NCI-H1417 (cell line): ENCODE results near the gene MEPE.

Source experiments
- DNase-seq, 3 experiments: peaks; one replicate each; lab custom pipeline; 2025; lab: John Stamatoyannopoulos, UW

Gene MEPE

GRCh38 chr4:87840149-87840548 is 7.4 kb downstream of the MEPE start:
- DNase-seq = no peak

DNA sequence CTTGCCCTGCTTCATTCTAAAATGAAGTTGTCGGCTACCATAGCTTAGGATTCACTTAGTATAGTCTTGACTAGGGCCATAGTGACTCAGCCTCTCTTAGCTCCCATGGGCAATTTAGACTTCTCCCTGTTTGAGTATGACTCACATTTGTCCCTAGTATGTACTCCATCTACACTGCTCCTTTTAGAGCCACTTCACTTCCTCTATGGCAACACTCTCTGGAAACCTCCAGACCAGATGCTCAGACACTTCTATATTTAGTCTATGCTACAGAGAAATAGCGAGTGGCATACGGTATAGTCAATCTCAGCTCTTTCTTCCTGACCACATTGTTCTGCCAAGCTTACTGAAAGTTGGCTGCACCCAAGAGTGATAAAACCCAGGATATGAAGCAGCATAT is 11.2 kb downstream of the MEPE start:
- peak in 1 of 3 experiments; percentile 24 for DNase-seq

DNA sequence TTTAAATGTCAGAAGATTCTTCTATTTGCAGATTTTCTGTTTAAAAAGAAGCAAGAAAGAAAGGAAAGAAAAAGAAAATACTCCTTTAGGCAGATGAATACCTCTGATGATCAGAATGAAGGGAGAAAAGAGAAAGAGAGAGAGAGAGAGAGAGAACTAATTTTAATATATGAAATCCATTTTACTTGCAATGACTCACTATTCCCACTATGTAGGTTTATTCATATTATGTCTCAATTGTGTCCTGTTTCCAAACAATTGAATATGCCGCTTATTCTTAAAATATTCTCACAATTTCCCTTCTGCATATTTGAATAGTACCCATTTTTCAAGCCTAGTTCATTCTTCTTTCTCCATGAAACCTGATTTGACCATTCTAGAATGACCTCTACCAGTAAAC is 11.7 kb downstream of the MEPE start:
- no peak for DNase-seq

GRCh38 chr4:87846226-87846625 is 13.5 kb downstream of the MEPE start:
- no peak for DNase-seq

DNA sequence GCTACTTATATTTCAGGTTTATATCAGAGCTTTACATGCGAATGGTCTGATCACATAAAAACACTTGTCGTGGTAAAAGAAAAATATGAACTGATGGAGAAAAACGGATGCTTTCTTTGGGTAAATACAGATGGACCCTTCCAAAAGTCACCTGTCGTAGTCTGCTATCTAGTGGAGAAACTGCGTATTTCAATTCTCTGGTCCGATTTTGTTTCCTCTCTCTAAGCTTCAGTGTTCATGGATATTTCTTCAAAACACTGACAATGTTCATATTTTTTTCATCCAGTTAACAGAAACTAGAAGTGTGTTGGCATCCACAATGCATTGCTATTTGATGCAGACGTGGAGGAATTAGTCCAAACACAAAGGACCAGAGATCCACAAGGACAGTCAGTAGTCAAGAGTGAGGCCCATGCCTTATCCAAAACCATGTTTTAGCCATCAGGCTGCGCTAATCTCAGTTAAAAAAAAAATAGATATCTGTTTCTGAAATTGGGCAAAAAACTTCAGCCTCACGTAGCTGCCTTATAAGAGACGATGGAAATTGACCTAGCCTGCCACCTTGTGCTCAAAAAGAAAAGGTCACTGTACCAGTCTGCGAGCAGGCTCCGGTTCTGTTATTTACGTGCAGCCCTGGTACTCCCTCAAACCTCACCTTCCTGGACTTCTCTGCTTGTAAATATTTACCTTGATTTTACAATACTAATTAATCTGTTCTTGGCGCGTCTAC is 16.0 kb downstream of the MEPE start:
- peak; percentile 39 to 79 (median 54) for DNase-seq

DNA sequence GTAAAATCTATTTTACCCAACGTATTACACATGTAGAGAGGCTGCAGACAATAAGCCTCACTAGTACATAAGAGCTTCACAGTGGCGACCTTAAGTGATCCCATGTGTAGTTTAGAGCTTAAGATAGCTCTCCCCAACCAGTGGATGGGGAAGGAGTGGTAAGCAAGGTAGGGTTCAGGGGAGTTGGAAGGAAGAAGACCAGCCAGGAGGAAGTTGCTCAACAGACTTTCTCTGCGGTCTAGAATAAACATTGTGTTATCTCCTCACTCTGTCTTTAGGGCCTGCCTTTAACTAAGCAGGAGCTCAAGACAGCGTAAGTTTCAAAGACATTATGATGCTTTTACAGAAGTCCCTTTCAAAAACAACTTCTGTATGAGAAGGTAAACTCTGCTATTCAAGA is 16.8 kb downstream of the MEPE start:
- DNase-seq = peak in 1 of 3 experiments; percentile 18

DNA sequence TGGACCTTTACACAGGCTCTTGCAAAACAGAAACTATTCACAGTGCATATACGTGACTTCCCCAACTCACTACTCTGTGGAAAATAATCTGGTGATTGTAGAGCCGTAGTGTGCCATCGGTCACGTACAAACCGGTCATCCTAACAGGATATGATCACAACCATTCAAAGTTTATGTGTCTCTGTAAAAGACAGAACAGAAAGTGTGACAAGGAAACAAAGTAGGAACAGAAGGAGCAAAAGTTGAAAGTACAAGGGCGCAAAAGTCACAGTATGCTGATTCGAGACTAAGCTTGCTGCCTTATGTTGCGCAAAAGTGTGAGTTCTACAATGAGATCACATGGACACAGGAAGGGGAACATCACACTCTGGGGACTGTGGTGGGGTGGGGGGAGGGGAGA is 18.6 kb downstream of the MEPE start:
- no peak for DNase-seq

GRCh38 chr4:87851953-87852352 is 19.2 kb downstream of the MEPE start:
- DNase-seq = no peak

DNA sequence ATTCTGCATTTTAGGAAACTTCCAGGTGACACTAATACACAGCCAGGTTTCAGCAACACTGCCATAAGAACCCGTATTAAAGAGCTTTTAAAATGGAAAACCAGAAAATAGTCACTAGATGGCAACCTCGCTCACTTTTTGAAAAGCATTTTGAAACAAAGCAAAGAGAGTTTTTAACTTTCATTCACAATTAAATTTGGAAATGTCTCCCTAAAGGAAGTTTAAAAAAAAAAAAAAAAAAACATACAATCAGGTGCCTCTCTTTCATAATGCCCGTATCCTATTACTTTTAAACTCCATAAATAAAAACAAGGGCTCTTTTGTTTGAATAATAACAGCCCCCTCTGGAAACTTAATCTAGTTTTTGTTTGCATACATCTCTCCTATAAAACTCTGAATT is 20.3 kb downstream of the MEPE start:
- DNase-seq = peak; percentile 25 to 72 (median 53)

DNA sequence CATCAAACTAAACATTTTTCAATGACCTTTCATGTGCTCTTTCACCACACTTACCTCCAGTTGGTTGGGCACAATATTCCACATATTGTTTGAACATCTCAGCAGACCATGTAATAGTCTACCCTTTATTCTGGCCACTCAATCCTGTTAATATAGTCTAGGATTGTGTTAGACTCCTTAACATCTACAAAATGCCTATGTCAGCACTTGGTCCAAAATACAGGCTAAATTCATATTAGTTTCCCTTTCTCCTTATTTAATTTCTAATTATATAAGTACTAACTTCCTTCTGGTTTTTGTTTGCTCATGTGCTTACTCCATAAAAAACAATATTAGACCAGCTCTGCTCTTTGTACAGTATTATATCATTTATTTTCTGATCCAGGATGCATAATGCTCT is 21.1 kb downstream of the MEPE start:
- DNase-seq = no peak

DNA sequence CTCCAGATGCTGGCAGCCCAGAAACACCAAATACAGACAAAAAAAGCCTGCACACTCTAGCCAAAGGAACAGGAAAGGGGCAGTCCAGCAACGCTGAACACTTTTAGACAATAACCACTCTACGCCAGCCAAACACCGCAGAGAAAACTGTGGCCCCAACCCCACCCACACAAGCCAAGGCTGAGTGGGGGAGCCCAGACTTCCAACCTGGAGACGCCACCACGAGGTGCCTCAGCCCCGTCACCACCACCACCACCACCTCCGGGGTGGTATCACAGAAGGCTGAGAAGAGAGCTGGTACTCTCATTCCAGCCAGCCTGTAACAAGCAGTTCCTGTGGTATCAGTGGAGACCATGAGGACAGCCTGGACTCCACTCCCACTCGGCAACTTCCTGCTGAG is 22.8 kb downstream of the MEPE start:
- no peak for DNase-seq

GRCh38 chr4:87856816-87857215 is 24.0 kb downstream of the MEPE start:
- no peak for DNase-seq

GRCh38 chr4:87857789-87858188 is 25.0 kb downstream of the MEPE start:
- no peak for DNase-seq

- no peak for DNase-seq
Observed at GRCh38 chr4:87862236-87862635, 29.5 kb downstream of the MEPE start.

GRCh38 chr4:87863486-87863885 is 30.7 kb downstream of the MEPE start:
- DNase-seq = no peak

DNA sequence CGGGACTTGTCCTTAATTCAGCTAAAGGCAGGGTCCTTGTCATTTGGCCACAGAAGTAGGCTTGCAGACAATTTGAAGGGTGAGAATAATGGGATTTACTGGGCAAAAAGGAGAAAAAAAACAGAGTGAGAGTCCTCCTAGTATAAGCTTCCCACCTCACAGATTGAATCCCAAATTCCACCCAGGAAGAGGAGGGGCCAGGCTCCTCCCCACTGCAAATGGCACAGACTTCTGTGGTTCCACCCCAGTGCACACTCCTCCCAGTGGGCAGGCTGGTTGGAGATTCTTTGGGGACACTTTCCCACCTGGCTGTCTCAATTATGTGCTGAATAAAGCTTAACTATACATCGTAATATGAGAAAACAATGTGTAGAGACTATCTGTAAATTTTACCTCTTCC is 31.6 kb downstream of the MEPE start:
- DNase-seq = no peak

DNA sequence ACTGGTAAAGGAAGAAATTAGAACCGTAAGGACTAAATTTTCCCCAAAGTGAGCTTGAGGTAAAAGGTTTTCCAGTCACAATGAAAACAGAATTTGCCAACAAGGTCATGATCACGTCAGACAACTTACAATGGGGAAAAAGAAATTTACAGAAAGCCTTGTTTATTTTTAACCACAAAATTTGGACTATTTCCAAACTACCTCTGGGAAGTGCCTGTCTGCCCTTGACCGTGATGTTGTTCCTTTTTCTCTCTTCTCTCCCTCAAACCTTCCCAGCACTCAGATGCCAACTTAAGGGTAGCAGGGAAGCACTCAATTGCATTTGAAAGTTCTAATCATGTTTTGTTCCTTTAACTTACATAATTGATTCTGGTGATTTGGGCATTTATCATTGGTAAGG is 32.5 kb downstream of the MEPE start:
- DNase-seq = no peak

- DNase-seq = no peak
Observed at GRCh38 chr4:87865960-87866598, 33.3 kb downstream of the MEPE start.

DNA sequence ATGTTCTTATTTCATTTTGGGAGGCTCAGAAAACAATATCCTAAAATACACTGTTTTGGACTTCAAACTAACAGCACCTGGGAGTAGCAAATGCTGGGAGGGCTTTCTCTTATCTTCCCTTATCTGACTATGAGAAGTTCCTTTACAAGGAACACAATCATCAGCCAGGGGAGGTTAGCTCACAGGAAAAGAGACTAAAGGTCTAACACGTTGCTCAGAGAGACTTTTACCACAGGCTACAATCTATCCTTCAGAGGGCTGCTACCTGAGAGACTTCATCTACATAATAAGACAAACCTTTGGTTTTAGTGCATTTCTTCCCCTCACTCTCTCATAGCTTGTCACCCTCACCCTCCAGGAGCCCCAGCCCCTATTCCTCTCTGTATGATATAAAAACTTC is 35.8 kb downstream of the MEPE start:
- no peak for DNase-seq

- DNase-seq = no peak
Observed at GRCh38 chr4:87872028-87872427, 39.3 kb downstream of the MEPE start.

GRCh38 chr4:87875191-87875590 is 42.4 kb downstream of the MEPE start:
- no peak for DNase-seq

DNA sequence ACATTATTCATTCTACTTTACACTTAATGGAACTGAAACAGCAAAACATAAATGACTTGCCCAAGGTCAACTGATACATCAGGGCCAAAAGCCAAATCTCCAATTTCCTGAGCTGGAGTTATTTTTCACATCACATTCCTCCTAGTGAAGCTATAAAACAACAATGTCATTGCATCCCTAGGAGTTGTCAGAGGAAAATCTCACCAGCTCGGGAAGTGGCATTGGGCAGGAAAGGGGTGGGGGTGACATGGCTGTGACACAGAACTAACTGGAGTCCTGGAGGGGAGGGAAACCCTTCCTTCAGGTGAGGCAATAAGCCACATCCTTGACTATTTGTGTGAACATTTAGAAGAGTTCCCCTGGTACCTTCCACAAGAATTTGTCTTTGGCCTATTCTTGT is 47.3 kb downstream of the MEPE start:
- no peak for DNase-seq

- no peak for DNase-seq
Observed at GRCh38 chr4:87881115-87881514, 48.3 kb downstream of the MEPE start.

DNA sequence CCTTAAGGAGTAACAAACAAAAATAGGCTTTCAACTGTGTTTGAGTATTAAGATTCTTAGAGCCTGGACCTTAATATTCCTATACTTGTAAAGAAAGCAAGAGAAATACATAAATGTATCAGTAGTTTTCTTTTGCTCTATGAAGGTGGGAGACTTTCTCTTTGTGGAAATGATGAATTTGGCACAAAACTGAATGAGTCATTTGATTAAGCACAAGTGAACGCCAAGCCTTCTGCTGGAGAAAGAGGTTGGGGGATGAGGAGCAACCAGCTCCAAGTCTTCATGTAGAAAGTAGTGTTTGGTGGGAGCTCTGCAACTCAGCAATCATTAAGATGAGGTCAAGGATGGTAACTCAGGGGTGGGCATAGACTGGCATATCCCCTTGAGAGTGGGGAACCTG is 49.6 kb downstream of the MEPE start:
- no peak for DNase-seq
